Neural cell (in vitro differentiated cells): Measurements from ENCODE around the gene FAM83F.
"Not testable (repeated sequence)": the region's sequence is repeated elsewhere in the genome, so short reads cannot be mapped to it uniquely, and the experiment has no call there.

Experiments
- EP300 ChIP-seq: fragments of 450-650 bp; conservative IDR thresholded peaks from 2 replicates; pipeline ENCODE4 v1.6.1; 2014; ENCODE audit warnings: antibody characterized with exemption, mild to moderate bottlenecking, moderate library complexity; ENCODE audit not compliant: poor library complexity, severe bottlenecking
- EZH2 ChIP-seq: fragments of 200-600, 300-800 bp; shearing (Covaris generic), sonication (generic); IDR thresholded peaks from 2 replicates; pipeline ENCODE4 v1.6.1; 2014; ENCODE audit warnings: antibody characterized with exemption, low read length, borderline replicate concordance, mild to moderate bottlenecking; ENCODE audit not compliant: insufficient read depth, poor library complexity, severe bottlenecking
- TAF1 ChIP-seq: IDR thresholded peaks from 2 replicates; pipeline ENCODE4 v1.6.1; 2012; ENCODE audit warnings: low read depth
- TF ChIP-seq, protein P1 (sequence below): fragments of 450-650 bp; IDR thresholded peaks from 2 replicates; pipeline ENCODE4 v1.5.1; 2014; ENCODE audit warnings: antibody characterized with exemption, mild to moderate bottlenecking, moderate library complexity; ENCODE audit not compliant: poor library complexity, severe bottlenecking
- TF ChIP-seq, protein P2 (sequence below): IDR thresholded peaks from 2 replicates; pipeline ENCODE4 v1.6.1; 2012; ENCODE audit warnings: borderline replicate concordance

DNA sequence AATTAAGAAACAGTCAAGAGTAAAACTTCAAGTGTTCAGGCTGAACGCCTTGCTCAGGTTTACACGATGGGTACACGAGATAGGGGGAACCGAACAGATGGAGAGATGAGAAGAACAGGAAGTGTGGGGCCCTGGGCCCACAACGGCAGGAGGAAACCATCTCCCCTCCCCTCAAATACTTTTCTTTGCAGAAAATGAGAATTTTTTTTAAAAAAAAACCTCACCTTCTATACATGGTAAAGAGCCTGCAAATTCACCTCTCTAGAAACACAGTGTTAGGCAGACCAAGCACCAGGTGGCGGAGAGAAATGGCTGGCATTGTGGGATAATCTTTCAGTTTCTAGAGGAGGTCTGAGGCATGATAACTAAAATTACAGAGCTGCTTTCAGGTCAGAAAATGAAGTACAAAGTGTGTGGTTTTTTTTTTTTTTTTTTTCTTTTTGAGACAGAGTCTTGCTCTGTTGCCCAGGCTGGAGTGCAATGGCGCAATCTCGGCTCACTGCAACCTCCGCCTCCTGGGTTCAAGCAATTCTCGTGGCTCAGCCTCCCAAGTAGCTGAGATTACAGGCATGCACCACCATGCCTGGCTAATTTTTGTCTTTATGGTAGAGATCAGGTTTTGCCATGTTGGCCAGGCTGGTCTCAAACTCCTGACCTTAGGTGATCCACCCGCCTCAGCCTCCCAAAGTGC lies 43.0 kb upstream of the FAM83F start:
- TF ChIP-seq, protein P1, sequence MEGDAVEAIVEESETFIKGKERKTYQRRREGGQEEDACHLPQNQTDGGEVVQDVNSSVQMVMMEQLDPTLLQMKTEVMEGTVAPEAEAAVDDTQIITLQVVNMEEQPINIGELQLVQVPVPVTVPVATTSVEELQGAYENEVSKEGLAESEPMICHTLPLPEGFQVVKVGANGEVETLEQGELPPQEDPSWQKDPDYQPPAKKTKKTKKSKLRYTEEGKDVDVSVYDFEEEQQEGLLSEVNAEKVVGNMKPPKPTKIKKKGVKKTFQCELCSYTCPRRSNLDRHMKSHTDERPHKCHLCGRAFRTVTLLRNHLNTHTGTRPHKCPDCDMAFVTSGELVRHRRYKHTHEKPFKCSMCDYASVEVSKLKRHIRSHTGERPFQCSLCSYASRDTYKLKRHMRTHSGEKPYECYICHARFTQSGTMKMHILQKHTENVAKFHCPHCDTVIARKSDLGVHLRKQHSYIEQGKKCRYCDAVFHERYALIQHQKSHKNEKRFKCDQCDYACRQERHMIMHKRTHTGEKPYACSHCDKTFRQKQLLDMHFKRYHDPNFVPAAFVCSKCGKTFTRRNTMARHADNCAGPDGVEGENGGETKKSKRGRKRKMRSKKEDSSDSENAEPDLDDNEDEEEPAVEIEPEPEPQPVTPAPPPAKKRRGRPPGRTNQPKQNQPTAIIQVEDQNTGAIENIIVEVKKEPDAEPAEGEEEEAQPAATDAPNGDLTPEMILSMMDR, result not testable (repeated sequence)
- TF ChIP-seq, protein P2, sequence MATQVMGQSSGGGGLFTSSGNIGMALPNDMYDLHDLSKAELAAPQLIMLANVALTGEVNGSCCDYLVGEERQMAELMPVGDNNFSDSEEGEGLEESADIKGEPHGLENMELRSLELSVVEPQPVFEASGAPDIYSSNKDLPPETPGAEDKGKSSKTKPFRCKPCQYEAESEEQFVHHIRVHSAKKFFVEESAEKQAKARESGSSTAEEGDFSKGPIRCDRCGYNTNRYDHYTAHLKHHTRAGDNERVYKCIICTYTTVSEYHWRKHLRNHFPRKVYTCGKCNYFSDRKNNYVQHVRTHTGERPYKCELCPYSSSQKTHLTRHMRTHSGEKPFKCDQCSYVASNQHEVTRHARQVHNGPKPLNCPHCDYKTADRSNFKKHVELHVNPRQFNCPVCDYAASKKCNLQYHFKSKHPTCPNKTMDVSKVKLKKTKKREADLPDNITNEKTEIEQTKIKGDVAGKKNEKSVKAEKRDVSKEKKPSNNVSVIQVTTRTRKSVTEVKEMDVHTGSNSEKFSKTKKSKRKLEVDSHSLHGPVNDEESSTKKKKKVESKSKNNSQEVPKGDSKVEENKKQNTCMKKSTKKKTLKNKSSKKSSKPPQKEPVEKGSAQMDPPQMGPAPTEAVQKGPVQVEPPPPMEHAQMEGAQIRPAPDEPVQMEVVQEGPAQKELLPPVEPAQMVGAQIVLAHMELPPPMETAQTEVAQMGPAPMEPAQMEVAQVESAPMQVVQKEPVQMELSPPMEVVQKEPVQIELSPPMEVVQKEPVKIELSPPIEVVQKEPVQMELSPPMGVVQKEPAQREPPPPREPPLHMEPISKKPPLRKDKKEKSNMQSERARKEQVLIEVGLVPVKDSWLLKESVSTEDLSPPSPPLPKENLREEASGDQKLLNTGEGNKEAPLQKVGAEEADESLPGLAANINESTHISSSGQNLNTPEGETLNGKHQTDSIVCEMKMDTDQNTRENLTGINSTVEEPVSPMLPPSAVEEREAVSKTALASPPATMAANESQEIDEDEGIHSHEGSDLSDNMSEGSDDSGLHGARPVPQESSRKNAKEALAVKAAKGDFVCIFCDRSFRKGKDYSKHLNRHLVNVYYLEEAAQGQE, result not testable (repeated sequence)
- not testable (repeated sequence) for TF ChIP-seq EZH2, EP300, TAF1
